ENCODE data around the gene ELMO3.

Gene ELMO3

GRCh38 chr16:67183284-67183626 lies 15.7 kb upstream of the ELMO3 start:
- DNase-seq, result no peak

DNA sequence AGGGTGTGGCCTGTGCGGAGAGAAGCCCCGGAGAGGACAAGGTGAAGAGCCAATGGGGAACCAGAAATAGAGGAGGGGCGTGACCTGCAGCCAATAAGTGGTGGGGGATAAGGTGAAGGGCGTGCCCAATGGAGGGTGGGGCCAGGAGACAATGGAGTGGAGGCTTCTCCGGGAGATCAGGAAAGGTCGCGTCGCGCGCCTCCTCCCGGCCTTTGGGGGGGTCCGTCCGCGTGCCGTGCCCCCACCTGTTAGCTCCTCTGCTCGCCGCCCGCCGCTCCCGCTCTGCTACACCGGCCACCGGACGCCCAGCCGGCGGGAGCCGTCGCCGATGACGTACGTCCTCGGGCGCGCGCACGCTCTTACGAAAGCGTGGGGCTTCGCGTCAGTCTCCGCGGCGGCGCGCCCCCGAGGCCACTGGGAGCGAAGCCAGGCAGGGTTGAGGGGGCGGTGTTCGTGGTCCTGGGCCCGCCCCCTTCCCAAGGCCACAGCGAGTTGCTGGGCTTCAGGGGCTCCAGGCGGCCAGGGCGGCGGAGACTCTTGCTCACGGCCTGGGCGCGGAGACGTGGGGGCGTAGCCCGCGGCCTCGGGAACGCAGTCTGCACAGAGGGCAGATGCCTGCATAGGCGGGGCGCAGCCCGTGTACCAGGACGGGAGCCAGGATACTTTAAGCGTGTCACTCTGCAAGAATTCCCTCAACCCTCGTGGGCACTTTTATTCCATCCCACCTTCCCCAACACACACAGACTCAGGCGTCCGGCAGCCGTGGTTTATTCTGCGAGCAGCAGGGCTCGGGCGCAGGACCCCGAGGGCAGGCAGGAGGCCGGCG lies 15.1 kb upstream of the ELMO3 start, which contains the start of gene MATCAP1:
MATCAP1 (minus strand) TSS at position 337 of the 826 bp plus-strand sequence. CDS start 3,353 bp downstream, outside the sequence.
- DNase-seq, result peak; percentile 98

GRCh38 chr16:67184453-67184994 lies 14.4 kb upstream of the ELMO3 start:
- no peak for DNase-seq

GRCh38 chr16:67184995-67185650 lies 13.8 kb upstream of the ELMO3 start:
- peak; percentile 83 for DNase-seq

- DNase-seq, result no peak
Observed at GRCh38 chr16:67185651-67186134, 13.2 kb upstream of the ELMO3 start.

DNA sequence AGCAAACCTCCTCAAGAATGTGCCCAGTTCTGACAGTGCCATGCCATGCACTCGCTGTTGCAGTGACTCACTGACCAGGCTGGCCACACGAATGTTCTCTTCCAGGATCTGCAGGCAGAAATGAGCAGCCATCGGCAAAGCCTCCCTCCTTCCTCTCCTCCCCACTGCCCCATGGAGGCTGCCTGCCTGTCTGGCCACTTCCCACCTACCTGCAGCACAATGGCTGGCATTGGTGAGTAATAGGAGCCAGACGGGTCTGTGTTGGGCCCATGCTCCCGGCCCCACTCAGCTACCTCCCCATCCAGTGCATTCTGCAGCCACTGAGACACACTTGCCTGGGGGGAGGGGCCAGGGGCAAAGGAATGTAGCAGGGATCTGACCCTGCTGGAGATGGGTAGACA lies 12.4 kb upstream of the ELMO3 start:
- DNase-seq, result no peak

DNA sequence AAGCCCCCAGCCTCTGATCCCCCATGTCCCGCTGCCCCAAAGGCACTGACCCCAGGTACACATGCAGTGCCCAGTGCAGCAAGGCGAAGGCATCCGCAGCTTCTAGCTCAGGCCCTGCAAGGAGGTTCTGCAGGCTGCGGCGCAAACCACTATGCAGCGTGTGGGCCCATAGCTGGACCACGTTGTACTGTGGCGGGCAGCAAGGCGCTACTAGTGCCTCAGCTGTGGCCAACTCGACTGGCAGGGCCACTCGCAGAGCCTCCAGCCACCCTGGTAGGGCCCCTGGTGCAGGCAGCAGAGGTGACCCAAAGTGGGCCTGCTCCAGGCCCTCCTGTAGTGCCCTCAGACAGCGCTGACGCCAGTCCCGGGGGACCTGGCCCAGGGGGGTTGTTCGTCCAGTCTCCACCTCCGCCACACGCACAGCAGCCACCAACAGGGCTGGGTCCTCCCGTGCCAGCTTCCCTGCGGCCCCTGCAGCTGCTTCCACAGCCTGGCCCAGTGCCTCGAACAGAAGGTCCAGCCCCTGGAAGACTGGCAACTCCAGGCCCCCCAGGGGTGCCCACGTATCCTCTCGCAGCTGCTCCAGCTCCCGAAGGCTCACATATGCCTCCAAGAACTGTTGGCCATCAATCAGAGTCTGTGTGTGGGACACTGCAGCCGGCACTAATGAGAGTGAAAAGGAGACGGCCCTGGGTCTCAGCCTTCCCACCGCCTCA lies 11.6 kb upstream of the ELMO3 start:
- no peak for DNase-seq

DNA sequence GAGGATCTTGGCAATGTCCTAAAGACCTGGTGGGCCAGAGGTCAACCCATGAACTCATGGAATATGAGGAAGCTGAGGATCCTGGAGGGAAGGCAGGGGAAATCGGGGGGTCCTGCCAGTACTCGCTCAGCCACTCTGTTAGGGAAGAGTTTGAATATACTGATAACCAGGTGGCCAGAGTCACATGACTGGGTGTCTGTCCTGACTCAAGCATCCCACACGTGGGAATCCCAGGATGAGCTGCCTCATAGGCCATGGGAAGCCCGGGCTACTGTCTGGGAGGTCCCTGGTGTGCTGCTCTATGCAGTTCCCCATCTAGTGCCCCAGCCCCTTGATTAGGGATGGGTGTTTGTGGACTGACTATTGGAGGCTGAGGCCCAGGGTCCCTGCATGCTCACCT lies 10.6 kb upstream of the ELMO3 start:
- DNase-seq, result no peak

DNA sequence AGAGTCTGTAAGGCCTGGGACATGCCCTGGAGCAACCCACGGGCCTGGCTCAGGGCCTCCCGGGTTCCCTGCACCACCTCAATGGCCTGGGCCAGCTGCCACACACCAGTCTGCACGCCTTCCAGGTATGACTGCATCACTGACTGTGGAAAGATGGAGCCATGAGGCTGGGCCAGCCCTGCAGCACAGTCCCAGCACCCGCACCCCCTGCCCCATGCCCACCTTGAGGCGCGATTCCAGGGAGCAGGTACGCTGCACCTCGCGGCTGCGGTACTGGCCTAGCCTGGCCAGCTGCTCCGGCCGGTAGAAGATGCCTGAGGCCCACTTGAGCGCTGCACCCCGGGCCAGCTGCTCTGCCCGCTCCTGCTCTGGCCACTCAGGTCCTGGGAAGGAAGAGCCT lies 10.1 kb upstream of the ELMO3 start:
- no peak for DNase-seq

DNA sequence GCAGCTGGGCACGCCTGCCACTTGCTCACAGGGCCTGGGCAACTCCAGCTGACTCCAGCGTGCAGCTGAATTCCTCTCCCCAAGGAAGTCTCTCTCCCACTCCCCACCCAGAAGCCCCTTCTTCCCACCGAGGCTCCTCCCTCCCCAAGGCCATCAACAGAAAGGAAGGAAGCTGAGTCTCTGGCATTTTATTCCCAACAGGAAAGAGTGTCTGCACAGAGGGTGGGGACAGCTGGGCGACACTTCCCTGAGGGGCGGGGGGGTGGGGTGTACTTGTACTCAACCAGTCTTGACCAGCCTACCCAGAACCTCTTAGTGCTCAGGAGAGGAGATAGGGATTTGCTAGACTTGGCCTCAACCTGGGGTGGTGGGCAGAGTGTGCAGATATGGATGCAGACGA lies 8.9 kb upstream of the ELMO3 start, which contains the start of gene EXOC3L1:
EXOC3L1 (minus strand) TSS at position 96 of the 400 bp plus-strand sequence. CDS start 460 bp downstream, outside the sequence.
- no peak for DNase-seq

- no peak for DNase-seq
Observed at GRCh38 chr16:67190448-67191399, 8.2 kb upstream of the ELMO3 start.

- no peak for DNase-seq
Observed at GRCh38 chr16:67191411-67191994, 7.4 kb upstream of the ELMO3 start.

GRCh38 chr16:67191995-67192681 lies 6.8 kb upstream of the ELMO3 start, which contains the start of gene E2F4:
E2F4 (plus strand) TSS chr16:67192155; CDS start chr16:67192228, 73 bp downstream.
- DNase-seq, result peak; percentile 91

- no peak for DNase-seq
Observed at GRCh38 chr16:67192781-67193361, 6.1 kb upstream of the ELMO3 start.

GRCh38 chr16:67193536-67193935 lies 5.4 kb upstream of the ELMO3 start:
- DNase-seq, result no peak

DNA sequence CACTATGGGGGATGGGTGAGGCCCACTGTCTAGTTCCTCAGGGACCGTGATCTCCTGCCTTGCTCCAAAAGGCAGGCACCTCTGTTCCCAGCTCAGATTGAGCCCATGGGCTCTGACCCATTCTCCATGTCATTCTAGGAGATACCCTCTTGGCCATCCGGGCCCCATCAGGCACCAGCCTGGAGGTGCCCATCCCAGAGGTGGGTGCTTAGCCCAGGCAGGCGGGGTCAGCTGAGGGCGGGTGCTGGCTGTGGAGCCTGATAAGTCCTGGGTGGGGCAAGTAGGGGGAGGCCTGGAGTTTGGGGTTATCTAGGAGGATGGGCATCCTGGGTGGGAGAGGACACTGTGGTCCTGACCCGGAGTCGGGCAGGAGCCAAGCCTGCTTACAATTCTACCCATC lies 4.7 kb upstream of the ELMO3 start:
- DNase-seq, result no peak

DNA sequence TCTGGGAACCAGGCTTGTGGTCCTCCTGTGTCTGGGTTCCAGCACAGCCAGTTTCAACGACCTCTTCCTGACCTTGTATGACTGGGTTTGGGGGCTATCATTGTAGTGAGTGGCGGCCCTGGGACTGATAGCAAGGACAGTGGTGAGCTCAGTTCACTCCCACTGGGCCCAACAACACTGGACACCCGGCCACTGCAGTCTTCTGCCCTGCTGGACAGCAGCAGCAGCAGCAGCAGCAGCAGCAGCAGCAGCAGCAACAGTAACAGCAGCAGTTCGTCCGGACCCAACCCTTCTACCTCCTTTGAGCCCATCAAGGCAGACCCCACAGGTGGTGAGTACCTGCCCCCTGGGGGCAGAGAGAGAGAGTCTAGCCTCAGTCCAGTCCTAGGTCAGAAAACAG lies 3.3 kb upstream of the ELMO3 start:
- DNase-seq, result no peak

GRCh38 chr16:67196881-67197280 lies 2.0 kb upstream of the ELMO3 start:
- DNase-seq, result no peak

GRCh38 chr16:67197704-67198103 lies 1.2 kb upstream of the ELMO3 start:
- no peak for DNase-seq

DNA sequence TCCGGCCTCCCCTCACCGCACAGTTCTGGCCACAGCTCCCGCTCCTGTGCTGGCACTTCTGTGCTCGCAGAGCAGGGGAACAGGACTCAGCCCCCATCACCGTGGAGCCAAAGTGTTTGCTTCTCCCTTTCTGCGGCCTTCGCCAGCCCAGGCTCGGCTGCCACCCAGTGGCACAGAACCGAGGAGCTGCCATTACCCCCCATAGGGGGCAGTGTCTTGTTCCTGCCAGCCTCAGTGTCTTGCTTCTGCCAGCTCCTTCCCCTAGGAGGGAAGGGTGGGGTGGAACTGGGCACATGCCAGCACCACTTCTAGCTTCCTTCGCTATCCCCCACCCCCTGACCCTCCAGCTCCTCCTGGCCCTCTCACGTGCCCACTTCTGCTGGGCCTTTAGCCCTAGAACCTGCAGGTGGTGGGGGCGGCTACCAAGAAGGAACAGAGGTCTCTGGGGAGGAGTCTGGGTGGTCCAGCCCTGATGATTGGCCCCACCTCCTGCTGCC lies 645 bp upstream of the ELMO3 start:
- peak; percentile 39 for DNase-seq
